ENCODE measurements around the gene CWF19L1.
A peak's percentile ranks its signal among the peaks of the same experiment; 100 is the strongest.

CWF19L1 gene

GRCh38 chr10:100245484-100246220 is 21.8 kb downstream of the CWF19L1 start:
- no peak for DNase-seq

- DNase-seq: no peak
Measured at GRCh38 chr10:100239851-100240250, 27.6 kb downstream of the CWF19L1 start.

- DNase-seq: no peak
Measured at GRCh38 chr10:100238429-100238828, 29.0 kb downstream of the CWF19L1 start.

- DNase-seq: no peak
Measured at GRCh38 chr10:100232101-100232500, 35.3 kb downstream of the CWF19L1 start.

- no peak for DNase-seq
Measured at GRCh38 chr10:100229819-100230422, 37.5 kb downstream of the CWF19L1 start.

GRCh38 chr10:100223879-100224278 is 43.6 kb downstream of the CWF19L1 start:
- DNase-seq: no peak

GRCh38 chr10:100222529-100222928 is 44.9 kb downstream of the CWF19L1 start:
- no peak for DNase-seq

GRCh38 chr10:100216006-100216405 is 51.4 kb downstream of the CWF19L1 start:
- no peak for DNase-seq

GRCh38 chr10:100209303-100209702 is 58.1 kb downstream of the CWF19L1 start:
- peak; percentile 14 for DNase-seq

GRCh38 chr10:100208276-100208675 is 59.2 kb downstream of the CWF19L1 start:
- peak; percentile 5 for DNase-seq

- DNase-seq: no peak
Measured at GRCh38 chr10:100204370-100204769, 63.1 kb downstream of the CWF19L1 start.

- DNase-seq: no peak
Measured at GRCh38 chr10:100201549-100201948, 65.9 kb downstream of the CWF19L1 start.

GRCh38 chr10:100194711-100195110 is 72.7 kb downstream of the CWF19L1 start:
- DNase-seq: no peak

GRCh38 chr10:100192350-100192749 is 75.1 kb downstream of the CWF19L1 start:
- no peak for DNase-seq

GRCh38 chr10:100186253-100187212 is 80.9 kb downstream of the CWF19L1 start:
- DNase-seq: peak; percentile 84

GRCh38 chr10:100185364-100186252 is 81.8 kb downstream of the CWF19L1 start, which contains the start of gene ERLIN1:
TSS of gene ERLIN1 (minus strand) at chr10:100186029. CDS start at chr10:100185626, 403 bp downstream.
- peak; percentile 84 for DNase-seq

GRCh38 chr10:100184840-100185239 is 82.6 kb downstream of the CWF19L1 start:
- DNase-seq: peak; percentile 37

- DNase-seq: no peak
Measured at GRCh38 chr10:100184426-100184825, 83.0 kb downstream of the CWF19L1 start.

GRCh38 chr10:100183481-100183880 is 84.0 kb downstream of the CWF19L1 start:
- no peak for DNase-seq

- DNase-seq: no peak
Measured at GRCh38 chr10:100182908-100183307, 84.5 kb downstream of the CWF19L1 start.

Data from kidney glomerular epithelial cell (primary cell).